ENCODE measurements around the gene DSP. TPM values are rescaled to one million over a fixed set of nuclear protein-coding genes. Genes with fewer than 3 reads are reported as not detected.

Gene DSP
- total and polyA plus RNA-seq, 2 experiments from 2014 or later: 76.4 to 108 TPM

DNA sequence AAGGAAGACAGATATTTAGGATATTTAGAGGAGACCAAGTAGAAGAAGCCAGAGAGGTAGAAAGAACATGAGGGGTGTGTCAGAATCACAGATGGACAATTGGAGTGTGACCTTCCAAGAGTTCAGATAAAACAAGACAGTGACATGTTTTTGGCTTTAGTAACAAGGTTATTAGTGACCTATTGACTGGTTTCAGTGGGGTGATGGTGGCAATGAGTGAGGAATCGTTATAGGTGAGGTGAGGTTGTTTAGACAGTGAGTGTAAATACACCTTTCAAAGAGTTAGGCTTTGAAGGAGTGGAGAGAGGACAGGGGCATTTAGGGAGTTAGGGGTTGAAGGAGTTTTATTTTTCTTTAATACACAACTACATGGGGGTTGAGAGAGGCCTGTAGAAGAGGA, 51.8 kb downstream of the DSP start:
- no peaks in the 10 kb centered on the region for H3K9me3 ChIP-seq (ENCODE audit: low read depth)
- no peak overlapping the region for H3K4me2 ChIP-seq (ENCODE audit: unreplicated experiment)
- no peaks in the 10 kb centered on the region; the same call in 1 of the 2 replicates for H4K20me1 ChIP-seq (ENCODE audit: insufficient read depth)
- no peak for TF ChIP-seq EZH2 (IDR thresholded peaks at IDR 0.05; ENCODE audit: insufficient read depth, poor library complexity, severe bottlenecking)
- TF ChIP-seq EZH2phosphoT487 (IDR thresholded peaks at IDR 0.05; ENCODE audit: insufficient read depth, low read depth): no peak
- no peak overlapping the region for H3K4me3 ChIP-seq
- peaks cover 29% of the 10 kb centered on the region for H3K36me3 ChIP-seq (ENCODE audit: low read depth)
- no peak overlapping the region for H2AFZ ChIP-seq
- DNase-seq: no peak
- no peak overlapping the region for H3K9ac ChIP-seq
- in situ Hi-C loops (cut with MboI): no loop called here
- WGBS, 2 experiments (ENCODE audit: low coverage in 1 of 2, low lambda C conversion rate in 2 of 2, missing lambda C conversion rate in 2 of 2): 96 to 100% methylated on average over 1 of the region's 1 CpG
- peaks cover 28% of the 10 kb centered on the region for H3K4me1 ChIP-seq (ENCODE audit: insufficient read depth)
- no peaks in the 10 kb centered on the region for H3K9me2 ChIP-seq (ENCODE audit: insufficient read depth)
- H3K27ac ChIP-seq: no peak overlapping the region
- H3F3A ChIP-seq (ENCODE audit: insufficient read depth): peaks cover 14% of the 10 kb centered on the region; the same call in 1 of the 2 replicates
- peaks cover 71% of the 10 kb centered on the region for H3K79me2 ChIP-seq (ENCODE audit: insufficient read depth)
- no peaks in the 10 kb centered on the region for H3K27me3 ChIP-seq (replicated peaks; ENCODE audit: insufficient read depth)

DNA sequence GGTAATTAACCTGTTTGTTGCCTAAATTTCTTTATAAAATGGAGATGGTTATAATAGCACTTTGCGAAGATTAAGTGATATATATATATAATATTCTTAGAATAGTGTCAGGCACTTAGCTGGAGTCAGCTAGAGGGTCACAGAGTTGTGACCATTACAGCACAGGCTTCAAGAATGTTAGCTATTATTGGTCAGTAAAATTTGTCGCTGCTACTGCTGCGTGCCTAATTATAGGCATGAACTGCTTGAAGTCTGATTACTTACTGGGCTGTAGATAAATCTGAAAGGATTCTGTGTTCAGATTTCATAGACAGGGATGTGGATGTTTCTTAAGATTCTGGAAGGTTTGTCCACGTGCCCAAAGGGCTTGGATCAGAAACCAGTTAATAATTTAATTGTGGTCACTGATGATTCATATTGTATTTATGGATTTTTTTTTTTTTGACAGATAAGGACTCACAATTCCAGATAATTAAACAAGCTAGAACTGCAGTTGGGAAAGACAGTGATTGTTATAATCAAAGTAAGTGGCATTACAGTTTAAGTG, 53.2 kb downstream of the DSP start:
- Histone ChIP-seq H2AFZ (no peak overlapping the region), H3K27ac (no peak overlapping the region), H3F3A (ENCODE audit: insufficient read depth) (peaks cover 2% of the 10 kb centered on the region; the same call in 1 of the 2 replicates), H3K4me1 (ENCODE audit: insufficient read depth) (peaks cover 17% of the 10 kb centered on the region; the same call in 1 of the 2 replicates), H4K20me1 (ENCODE audit: insufficient read depth) (no peaks in the 10 kb centered on the region; the same call in 1 of the 2 replicates), H3K79me2 (ENCODE audit: insufficient read depth) (peaks cover 85% of the 10 kb centered on the region), H3K27me3 (replicated peaks; ENCODE audit: insufficient read depth) (no peaks in the 10 kb centered on the region), H3K4me3 (no peak overlapping the region), H3K4me2 (ENCODE audit: unreplicated experiment) (no peak overlapping the region), H3K9me3 (ENCODE audit: low read depth) (no peaks in the 10 kb centered on the region), H3K36me3 (ENCODE audit: low read depth) (peaks cover 43% of the 10 kb centered on the region), H3K9me2 (ENCODE audit: insufficient read depth) (no peaks in the 10 kb centered on the region), H3K9ac (0 out of 2 replicates have a peak overlapping the region, but pooled peaks have one; percentile 10)
- no peak for TF ChIP-seq EZH2 (IDR thresholded peaks at IDR 0.05; ENCODE audit: insufficient read depth, poor library complexity, severe bottlenecking)
- no peak for TF ChIP-seq EZH2phosphoT487 (IDR thresholded peaks at IDR 0.05; ENCODE audit: insufficient read depth, low read depth)
- in situ Hi-C loops (cut with MboI): no loop called here
- 84 to 87% methylated on average over 4 of the region's 4 CpGs for WGBS, 2 experiments (ENCODE audit: low coverage in 1 of 2, low lambda C conversion rate in 2 of 2, missing lambda C conversion rate in 2 of 2)
- DNase-seq: peak; percentile 20

DNA sequence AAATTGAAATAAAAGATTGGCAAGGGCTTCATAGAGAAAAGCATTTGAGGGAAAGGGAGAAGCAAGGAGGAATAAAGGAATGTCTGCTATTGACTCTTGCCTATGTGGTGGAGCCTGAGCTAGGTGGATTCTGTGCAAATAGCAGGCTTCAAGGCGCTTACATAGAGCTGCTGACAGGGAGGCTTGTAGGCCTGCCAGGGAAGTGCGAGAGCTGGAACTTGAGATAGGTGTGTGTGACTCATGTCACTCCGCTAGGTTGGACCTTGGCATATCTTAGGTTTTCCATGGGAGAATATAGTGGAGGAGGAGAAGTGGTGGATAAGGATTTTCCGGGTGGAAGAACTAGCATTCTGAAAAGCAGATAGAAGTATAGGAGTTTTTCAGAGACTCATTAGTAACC, 62.5 kb downstream of the DSP start:
- no peak overlapping the region for H3K4me3 ChIP-seq
- H3K4me1 ChIP-seq (ENCODE audit: insufficient read depth): no peaks in the 10 kb centered on the region
- peaks cover 35% of the 10 kb centered on the region for H3K79me2 ChIP-seq (ENCODE audit: insufficient read depth)
- no peaks in the 10 kb centered on the region for H4K20me1 ChIP-seq (ENCODE audit: insufficient read depth)
- no peak overlapping the region for H3K4me2 ChIP-seq (ENCODE audit: unreplicated experiment)
- H3K36me3 ChIP-seq (ENCODE audit: low read depth): peaks cover 95% of the 10 kb centered on the region
- WGBS, 2 experiments (ENCODE audit: low coverage in 1 of 2, low lambda C conversion rate in 2 of 2, missing lambda C conversion rate in 2 of 2): 90 to 91% methylated on average over 4 of the region's 4 CpGs
- no peaks in the 10 kb centered on the region for H3F3A ChIP-seq (ENCODE audit: insufficient read depth)
- no peak overlapping the region for H3K9ac ChIP-seq
- H3K27ac ChIP-seq: no peak overlapping the region
- TF ChIP-seq EZH2phosphoT487 (IDR thresholded peaks at IDR 0.05; ENCODE audit: insufficient read depth, low read depth) (no peak), EZH2 (IDR thresholded peaks at IDR 0.05; ENCODE audit: insufficient read depth, poor library complexity, severe bottlenecking) (no peak)
- H2AFZ ChIP-seq: no peak overlapping the region
- H3K9me2 ChIP-seq (ENCODE audit: insufficient read depth): no peaks in the 10 kb centered on the region
- DNase-seq: no peak
- in situ Hi-C loops (cut with MboI): loop anchor here (25.0 kb wide), 1 partner anchor 917 kb away; no protein-coding TSS in a partner anchor
- no peaks in the 10 kb centered on the region for H3K27me3 ChIP-seq (replicated peaks; ENCODE audit: insufficient read depth)
- H3K9me3 ChIP-seq (ENCODE audit: low read depth): no peaks in the 10 kb centered on the region

DNA sequence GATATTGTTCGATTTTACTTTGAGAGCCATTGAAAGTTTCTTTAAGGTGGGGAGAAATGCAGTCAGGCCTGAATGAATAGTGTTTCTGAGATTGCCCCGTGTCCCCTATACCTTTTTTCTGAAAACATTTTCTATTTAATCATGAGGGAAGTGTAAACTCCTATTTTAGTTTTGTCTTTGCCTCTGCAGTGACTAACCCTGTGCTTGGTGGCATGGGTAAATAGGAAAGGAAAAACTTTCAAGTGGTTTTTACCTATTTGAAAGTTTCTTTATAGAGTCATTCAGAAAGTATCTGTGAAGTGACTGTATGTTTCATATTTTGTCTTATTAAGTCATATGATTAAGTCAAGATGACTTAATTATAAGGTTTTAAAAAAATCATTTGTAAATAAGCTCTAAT, 63.0 kb downstream of the DSP start:
- peaks cover 92% of the 10 kb centered on the region for H3K36me3 ChIP-seq (ENCODE audit: low read depth)
- H3K9me2 ChIP-seq (ENCODE audit: insufficient read depth): no peaks in the 10 kb centered on the region
- no peaks in the 10 kb centered on the region for H3K9me3 ChIP-seq (ENCODE audit: low read depth)
- DNase-seq: no peak
- H3K4me2 ChIP-seq (ENCODE audit: unreplicated experiment): no peak overlapping the region
- H3F3A ChIP-seq (ENCODE audit: insufficient read depth): no peaks in the 10 kb centered on the region
- peaks cover 30% of the 10 kb centered on the region; the same call in 1 of the 2 replicates for H3K79me2 ChIP-seq (ENCODE audit: insufficient read depth)
- H3K4me3 ChIP-seq: no peak overlapping the region
- no peaks in the 10 kb centered on the region for H3K27me3 ChIP-seq (replicated peaks; ENCODE audit: insufficient read depth)
- no peak overlapping the region for H3K9ac ChIP-seq
- H2AFZ ChIP-seq: no peak overlapping the region
- no peak overlapping the region for H3K27ac ChIP-seq
- no peaks in the 10 kb centered on the region for H3K4me1 ChIP-seq (ENCODE audit: insufficient read depth)
- WGBS, 2 experiments (ENCODE audit: low coverage in 1 of 2, low lambda C conversion rate in 2 of 2, missing lambda C conversion rate in 2 of 2): 97 to 100% methylated on average over 2 of the region's 2 CpGs
- TF ChIP-seq EZH2 (IDR thresholded peaks at IDR 0.05; ENCODE audit: insufficient read depth, poor library complexity, severe bottlenecking) (no peak), EZH2phosphoT487 (IDR thresholded peaks at IDR 0.05; ENCODE audit: insufficient read depth, low read depth) (no peak)
- in situ Hi-C loops (cut with MboI): loop anchor here (25.0 kb wide), 1 partner anchor 917 kb away; no protein-coding TSS in a partner anchor
- H4K20me1 ChIP-seq (ENCODE audit: insufficient read depth): no peaks in the 10 kb centered on the region
